ENCODE results near the gene CTXND2. TPM values are rescaled to one million over a fixed set of nuclear protein-coding genes. Genes with fewer than 3 reads are reported as not detected.

CTXND2 gene
- total RNA-seq, 1 experiment from 2014 or later: not detected

DNA sequence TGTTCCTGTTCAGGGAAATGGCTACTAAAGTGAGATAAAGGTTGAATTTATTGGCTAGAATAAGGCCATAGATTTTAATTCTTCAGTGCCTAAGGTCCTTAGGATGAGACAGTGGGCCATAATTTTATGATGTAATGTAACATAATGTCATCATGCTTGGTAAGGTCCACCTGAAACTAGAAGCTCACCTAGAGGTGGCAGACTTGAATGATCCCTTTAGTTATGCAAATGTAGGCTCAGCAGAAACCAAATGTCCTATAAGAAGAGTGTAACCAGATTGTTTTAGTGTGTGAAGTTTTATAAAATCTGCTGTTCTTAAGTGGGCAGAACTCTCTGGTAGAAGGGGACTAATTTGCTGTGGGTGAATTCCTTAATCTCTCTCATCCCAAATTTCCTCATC is 25.7 kb downstream of the CTXND2 start:
- Histone ChIP-seq H2AFZ (ENCODE audit: low read depth, low read length, poor library complexity, severe bottlenecking) (no peak overlapping the region), H3K9me3 (ENCODE audit: control insufficient read depth in 1 of 2, insufficient read depth in 1 of 2, low read depth in 1 of 2, low read length in 2 of 2) (no peaks in the 10 kb centered on the region), H4K20me1 (ENCODE audit: insufficient read depth) (no peaks in the 10 kb centered on the region), H3K27me3 (ENCODE audit: insufficient read depth, low read length) (no peaks in the 10 kb centered on the region), H3K9me2 (ENCODE audit: insufficient read depth) (no peaks in the 10 kb centered on the region), H3K9ac (ENCODE audit: low read length) (no peak overlapping the region), H3K27ac (ENCODE audit: low read depth, low read length) (no peak overlapping the region), H3K36me3 (ENCODE audit: control insufficient read depth in 1 of 2, insufficient read depth in 2 of 2, low read length in 2 of 2) (no peaks in the 10 kb centered on the region), H3K4me3 (replicated peaks in 1 of 2; ENCODE audit: low read depth in 1 of 2, low read length in 2 of 2) (no peak overlapping the region), H3K79me2 (ENCODE audit: insufficient read depth, low read length) (no peaks in the 10 kb centered on the region), H3K4me2 (ENCODE audit: low read length) (no peak overlapping the region), H3K4me1 (ENCODE audit: control insufficient read depth in 1 of 2, insufficient read depth in 2 of 2, low read length in 2 of 2) (peaks cover 0 to 7% of the 10 kb centered on the region in 2 experiments; a peak in 2 of 4 replicates)
- no peak for ATAC-seq
- ChIA-PET CTCF (interaction anchor here (1.0 kb wide), 1 partner anchor 10 kb away, joined by 5 read pairs; no protein-coding TSS in a partner anchor), POLR2A (no interaction called here), RAD21 (ENCODE audit: low non-redundant PET in 1 of 2, low total read pairs in 2 of 2, uncharacterized antibody in 2 of 2, unreplicated experiment in 2 of 2) (no interaction called here)
- no TSS peak for BruUV-seq (replicated peaks)
- intact Hi-C loops (cut with micrococcal nuclease): no loop called here
- no peak for DNase-seq (ENCODE audit: low read depth, low spot score)
- no peak for TF ChIP-seq CTCF (IDR thresholded peaks at IDR 0.05 in 2 of 3, conservative IDR thresholded peaks at IDR 0.05 in 1 of 3; ENCODE audit: borderline replicate concordance in 1 of 3, insufficient read depth in 1 of 3, low read depth in 2 of 3, low read length in 2 of 3)
- TF ChIP-seq, protein P1, sequence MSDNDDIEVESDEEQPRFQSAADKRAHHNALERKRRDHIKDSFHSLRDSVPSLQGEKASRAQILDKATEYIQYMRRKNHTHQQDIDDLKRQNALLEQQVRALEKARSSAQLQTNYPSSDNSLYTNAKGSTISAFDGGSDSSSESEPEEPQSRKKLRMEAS (IDR thresholded peaks at IDR 0.05): no peak
- TF ChIP-seq SIN3A (IDR thresholded peaks at IDR 0.05; ENCODE audit: low read depth): no peak
- no peak for TF ChIP-seq EZH2 (IDR thresholded peaks at IDR 0.05)
- TF ChIP-seq CEBPB (IDR thresholded peaks at IDR 0.05; ENCODE audit: low read depth): no peak
- TF ChIP-seq POLR2A (IDR thresholded peaks at IDR 0.05; ENCODE audit: borderline replicate concordance, extremely low read depth, insufficient read depth, insufficient read length): no peak
- TF ChIP-seq SP1 (IDR thresholded peaks at IDR 0.05; ENCODE audit: low read depth): no peak
- no peak for TF ChIP-seq ZNF274 (IDR thresholded peaks at IDR 0.05; ENCODE audit: low read depth, low read length)

- Histone ChIP-seq H2AFZ (ENCODE audit: low read depth, low read length, poor library complexity, severe bottlenecking) (no peak overlapping the region), H3K9me3 (ENCODE audit: control insufficient read depth in 1 of 2, insufficient read depth in 1 of 2, low read depth in 1 of 2, low read length in 2 of 2) (no peaks in the 10 kb centered on the region), H3K9me2 (ENCODE audit: insufficient read depth) (no peaks in the 10 kb centered on the region), H3K9ac (ENCODE audit: low read length) (no peak overlapping the region), H4K20me1 (ENCODE audit: insufficient read depth) (no peaks in the 10 kb centered on the region), H3K4me2 (ENCODE audit: low read length) (no peak overlapping the region), H3K4me3 (replicated peaks in 1 of 2; ENCODE audit: low read depth in 1 of 2, low read length in 2 of 2) (no peak overlapping the region), H3K27ac (ENCODE audit: low read depth, low read length) (no peak overlapping the region), H3K4me1 (ENCODE audit: control insufficient read depth in 1 of 2, insufficient read depth in 2 of 2, low read length in 2 of 2) (peaks cover 0 to 13% of the 10 kb centered on the region in 2 experiments; a peak in 2 of 4 replicates), H3K27me3 (ENCODE audit: insufficient read depth, low read length) (no peaks in the 10 kb centered on the region), H3K79me2 (ENCODE audit: insufficient read depth, low read length) (no peaks in the 10 kb centered on the region), H3K36me3 (ENCODE audit: control insufficient read depth in 1 of 2, insufficient read depth in 2 of 2, low read length in 2 of 2) (no peaks in the 10 kb centered on the region)
- ChIA-PET POLR2A (no interaction called here), CTCF (no interaction called here), RAD21 (ENCODE audit: low non-redundant PET in 1 of 2, low total read pairs in 2 of 2, uncharacterized antibody in 2 of 2, unreplicated experiment in 2 of 2) (no interaction called here)
- ATAC-seq (no peak), DNase-seq (ENCODE audit: low read depth, low spot score) (no peak)
- intact Hi-C loops (cut with micrococcal nuclease): no loop called here
- BruUV-seq (replicated peaks): no TSS peak
- TF ChIP-seq, protein P1 (IDR thresholded peaks at IDR 0.05): no peak
- no peak for TF ChIP-seq YY1 (IDR thresholded peaks at IDR 0.05; ENCODE audit: extremely low read depth, insufficient replicate concordance, low read depth, low read length)
- no peak for TF ChIP-seq ZNF274 (IDR thresholded peaks at IDR 0.05; ENCODE audit: low read depth, low read length)
- TF ChIP-seq RAD21 (IDR thresholded peaks at IDR 0.05; ENCODE audit: low read depth): no peak
- TF ChIP-seq ELF1 (IDR thresholded peaks at IDR 0.05; ENCODE audit: borderline replicate concordance, low read depth): no peak
- no peak for TF ChIP-seq JUND (IDR thresholded peaks at IDR 0.05)
- no peak for TF ChIP-seq EGR1 (IDR thresholded peaks at IDR 0.05; ENCODE audit: low read depth)
- TF ChIP-seq EZH2phosphoT487 (IDR thresholded peaks at IDR 0.05; ENCODE audit: borderline replicate concordance): no peak
- TF ChIP-seq, protein P2, sequence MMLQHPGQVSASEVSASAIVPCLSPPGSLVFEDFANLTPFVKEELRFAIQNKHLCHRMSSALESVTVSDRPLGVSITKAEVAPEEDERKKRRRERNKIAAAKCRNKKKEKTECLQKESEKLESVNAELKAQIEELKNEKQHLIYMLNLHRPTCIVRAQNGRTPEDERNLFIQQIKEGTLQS (IDR thresholded peaks at IDR 0.05): no peak
- no peak for TF ChIP-seq CBX3 (IDR thresholded peaks at IDR 0.05; ENCODE audit: low read depth)
- TF ChIP-seq EZH2 (IDR thresholded peaks at IDR 0.05): no peak
- no peak for TF ChIP-seq POLR2A (IDR thresholded peaks at IDR 0.05; ENCODE audit: borderline replicate concordance, extremely low read depth, insufficient read depth, insufficient read length)
- no peak for TF ChIP-seq POLR2AphosphoS5 (IDR thresholded peaks at IDR 0.05; ENCODE audit: low read depth, low read length)
Measured at GRCh38 chr1:150917387-150917786, 30.5 kb downstream of the CTXND2 start.
